ENCODE data around the gene TRMT2A. TPM values are rescaled to one million over a fixed set of nuclear protein-coding genes. Genes with fewer than 3 reads are reported as not detected.

The TRMT2A gene
- total and polyA plus RNA-seq, 2 of the 8 experiments (the other 6 are each of a cell fraction or from before 2014, with no cell fraction given) = 44.9 to 50.3 TPM

- POLR2A ChIA-PET (ENCODE audit: partially characterized antibody) = interaction anchor here (1.2 to 29.4 kb wide), 4 partner anchors 7 to 29 kb away, joined by 3 to 598 read pairs (median 300); partner anchors contain the start of genes RANBP1 and TRMT2A
- TF ChIP-seq SIRT6 (IDR thresholded peaks at IDR 0.05; ENCODE audit: low read length) = no peak
- no peak for TF ChIP-seq RNF2 (IDR thresholded peaks at IDR 0.05; ENCODE audit: borderline replicate concordance, low read depth, low read length, missing control alignments, poor library complexity, severe bottlenecking)
- TF ChIP-seq POLR2AphosphoS5 (IDR thresholded peaks at IDR 0.05; ENCODE audit: low read depth, low read length) = no peak
- TF ChIP-seq SP1 (IDR thresholded peaks at IDR 0.05; ENCODE audit: low read depth, low read length) = no peak
- no peak for TF ChIP-seq BACH1 (IDR thresholded peaks at IDR 0.05; ENCODE audit: low read length)
- TF ChIP-seq SP2 (IDR thresholded peaks at IDR 0.05; ENCODE audit: low read length) = no peak
- no peak for TF ChIP-seq JUN (IDR thresholded peaks at IDR 0.05; ENCODE audit: low read depth, low read length)
- no peak for TF ChIP-seq ZNF274 (IDR thresholded peaks at IDR 0.05; ENCODE audit: borderline replicate concordance, extremely low read depth, low read length)
- TF ChIP-seq JUND (IDR thresholded peaks at IDR 0.05; ENCODE audit: low read length) = no peak
- no peak for TF ChIP-seq TCF12 (IDR thresholded peaks at IDR 0.05; ENCODE audit: low read depth, low read length)
- no peak for TF ChIP-seq CREB1 (IDR thresholded peaks at IDR 0.05)
- TF ChIP-seq HDAC2 (IDR thresholded peaks at IDR 0.05; ENCODE audit: borderline replicate concordance in 1 of 2, low read depth in 2 of 2, low read length in 2 of 2) = no peak
Measured at GRCh38 chr22:20101638-20102037, 15.4 kb downstream of the TRMT2A start.

More at GRCh38 chr22:20101638-20102037, 15.4 kb downstream of the TRMT2A start:
- Histone ChIP-seq H2BK120ac (replicated peaks; ENCODE audit: low read depth, low read length) (no peak overlapping the region), H4K8ac (ENCODE audit: extremely low read depth, insufficient read depth, low read length) (no peak overlapping the region; the same call in 1 of the 2 replicates), H3K27ac (ENCODE audit: low read depth, low read length) (no peak overlapping the region), H2BK12ac (ENCODE audit: low read depth, low read length) (no peak overlapping the region), H3K4me1 (replicated peaks in 1 of 4; ENCODE audit: control insufficient read depth in 3 of 4, insufficient read depth in 4 of 4, low read length in 3 of 4) (peaks cover 0 to 6% (median 0%) of the 10 kb centered on the region in 4 experiments; a peak in 3 of 7 replicates), H3K23ac (ENCODE audit: insufficient read length) (no peak overlapping the region), H3K9ac (replicated peaks in 1 of 4; ENCODE audit: extremely low read depth in 1 of 4, low read depth in 3 of 4, low read length in 3 of 4) (no peak overlapping the region), H4K20me1 (replicated peaks in 1 of 2; ENCODE audit: control insufficient read depth in 1 of 2, insufficient read depth in 2 of 2, low read length in 2 of 2) (peaks cover 13 to 40% of the 10 kb centered on the region in 2 experiments), H3K18ac (ENCODE audit: extremely low read depth, low read length) (no peak overlapping the region), H3K4me3 (ENCODE audit: extremely low read depth in 1 of 4, insufficient read depth in 2 of 4, low read depth in 3 of 4, low read length in 4 of 4) (no peak overlapping the region), H3K4ac (replicated peaks; ENCODE audit: insufficient read length, low read depth, low read length) (no peak overlapping the region), H3K79me1 (ENCODE audit: low read depth, low read length) (peaks cover 16% of the 10 kb centered on the region), H2BK20ac (ENCODE audit: low read length) (no peak overlapping the region), H4K91ac (replicated peaks; ENCODE audit: insufficient read length, low read length) (no peak overlapping the region), H2AK5ac (ENCODE audit: low read depth, low read length) (no peak overlapping the region), H3K36me3 (ENCODE audit: control insufficient read depth in 2 of 4, insufficient read depth in 4 of 4, low read length in 3 of 4) (peaks cover 26 to 86% (median 52%) of the 10 kb centered on the region in 4 experiments), H3K14ac (ENCODE audit: insufficient read length) (no peak overlapping the region), H3K56ac (replicated peaks; ENCODE audit: insufficient read length, low read depth, low read length) (no peak overlapping the region), H3K9me3 (ENCODE audit: insufficient read depth in 2 of 2, low read depth in 1 of 2, low read length in 1 of 2) (no peaks in the 10 kb centered on the region), H2BK5ac (ENCODE audit: low read depth, low read length) (no peak overlapping the region), H2AFZ (ENCODE audit: low read length) (no peak overlapping the region), H3K27me3 (replicated peaks in 1 of 4; ENCODE audit: control insufficient read depth in 3 of 4, extremely low read depth in 1 of 4, insufficient read depth in 3 of 4, low read length in 3 of 4) (no peaks in the 10 kb centered on the region), H4K5ac (ENCODE audit: insufficient read length, low read depth, low read length) (no peak overlapping the region), H3K23me2 (ENCODE audit: low read depth, low read length) (no peaks in the 10 kb centered on the region), H3K79me2 (ENCODE audit: control insufficient read depth in 1 of 2, insufficient read depth in 2 of 2, low read length in 2 of 2) (peaks cover 0 to 40% of the 10 kb centered on the region in 2 experiments), H2BK15ac (ENCODE audit: low read length) (no peak overlapping the region), H3K4me2 (ENCODE audit: insufficient read depth in 1 of 2, low read depth in 2 of 2, low read length in 2 of 2) (no peak overlapping the region)
- 87% methylated on average over 7 of the region's 8 CpGs; no CpG with 5 or more reads in 1 of the 2 experiments for WGBS, 2 experiments (ENCODE audit: extremely low coverage in 1 of 2, insufficient coverage in 1 of 2, insufficient read length in 1 of 2, insufficient replicate concordance in 2 of 2, low coverage in 1 of 2, low lambda C conversion rate in 2 of 2, missing lambda C conversion rate in 1 of 2)
- DNase-seq (ENCODE audit: low read depth in 1 of 2, low spot score in 2 of 2) (no peak), FAIRE-seq (no peak)
- CTCF ChIA-PET (ENCODE audit: partially characterized antibody) = interaction anchor here (0.6 to 4.5 kb wide), 9 partner anchors 9 to 1052 kb away, joined by 3 to 23 read pairs (median 5); partner anchors contain the start of gene RANBP1
